Natural killer cell (primary cell): ENCODE measurements around the gene ANAPC16. TPM values are rescaled to one million over a fixed set of nuclear protein-coding genes. Genes with fewer than 3 reads are reported as not detected.
A peak's percentile ranks its signal among the peaks of the same experiment; 100 is the strongest.

Experiments used
- ATAC-seq, 3 donors: fragments of 150-1000 bp in 2 of 3; fragments of 200-7000 bp in 1 of 3; cut with Tn5 transposase; 1 replicate in 1 of 3; 2 replicates in 2 of 3; pipeline ENCODE4 v1.10.0; 2021; ENCODE audit warnings: mild to moderate bottlenecking in 2 of 3, moderate library complexity in 2 of 3
- DNase-seq, 2 donors: peaks; one replicate each; pipeline versions ENCODE4 v3.0.0 to v3.0.0-alpha.2; 2013 to 2021; ENCODE audit warnings: mixed read lengths in 1 of 2
- H3K27ac ChIP-seq: one replicate; pipeline ENCODE4 v1.5.1; 2013; ENCODE audit warnings: mild to moderate bottlenecking, low read length
- H3K27me3 ChIP-seq: one replicate; pipeline ENCODE4 v1.6.1; 2013; ENCODE audit warnings: low read length; ENCODE audit not compliant: control insufficient read depth, insufficient read depth
- H3K36me3 ChIP-seq: one replicate; pipeline ENCODE4 v1.6.1; 2013; ENCODE audit warnings: low read length; ENCODE audit not compliant: control insufficient read depth, insufficient read depth
- H3K4me1 ChIP-seq: one replicate; pipeline ENCODE4 v1.6.1; 2013; ENCODE audit warnings: low read length; ENCODE audit not compliant: control insufficient read depth, insufficient read depth
- H3K4me3 ChIP-seq: one replicate; pipeline ENCODE4 v1.5.1; 2013; ENCODE audit warnings: low read length
- H3K9me3 ChIP-seq: one replicate; pipeline ENCODE4 v1.6.1; 2013; ENCODE audit warnings: low read length; ENCODE audit not compliant: control insufficient read depth, insufficient read depth
- H3K27ac Mint-ChIP-seq, 2 donors: one replicate each; pipeline ENCODE4 v1.8.0; 2022; ENCODE audit warnings: mild to moderate bottlenecking in 2 of 2, mixed read lengths in 2 of 2, moderate library complexity in 1 of 2
- H3K27me3 Mint-ChIP-seq, 2 donors: one replicate each; pipeline ENCODE4 v1.8.0; 2022; ENCODE audit warnings: low read depth in 2 of 2, mixed read lengths in 2 of 2
- H3K36me3 Mint-ChIP-seq: one replicate; pipeline ENCODE4 v1.8.0; 2022; ENCODE audit warnings: mixed read lengths
- H3K4me1 Mint-ChIP-seq, 2 donors: one replicate each; pipeline ENCODE4 v1.8.0; 2022; ENCODE audit warnings: mixed read lengths in 2 of 2
- H3K4me3 Mint-ChIP-seq: one replicate; pipeline ENCODE4 v1.8.0; 2022; ENCODE audit warnings: mild to moderate bottlenecking, moderate library complexity, mixed read lengths
- H3K9me3 Mint-ChIP-seq, 2 donors: one replicate each; pipeline ENCODE4 v1.8.0; 2022; ENCODE audit warnings: mixed read lengths in 2 of 2
- WGBS: methylation state at CpG from one replicate; pipeline ENCODE4 v1.1.7; 2013; ENCODE audit warnings: missing lambda C conversion rate; ENCODE audit not compliant: insufficient coverage; 5-methylcytosine and 5-hydroxymethylcytosine counted together
- intact Hi-C: fragments of 100-400 bp; cut with micrococcal nuclease; formaldehyde crosslinking; loops from one replicate; pipeline ENCODE4 v1.14.2; 2022
- total RNA-seq, 4 donors: library from RNA; stranded (reverse); fragments of 120-200 nt in 1 of 4; gene quantifications; one replicate each; pipeline versions ENCODE4 v1.2.3 to v1.2.4, GENCODE V29; 2013 to 2022
- TF ChIP-seq, protein P1 (sequence below): fragments of 200-600 bp; IDR thresholded peaks from one replicate; pipeline ENCODE4 v1.8.0; 2022; ENCODE audit warnings: antibody characterized with exemption

The ANAPC16 gene
- 10 to 100 TPM; 70.9 to 77.0 (median 71.0) TPM for total RNA-seq
- total RNA-seq (2013) = 152 TPM

DNA sequence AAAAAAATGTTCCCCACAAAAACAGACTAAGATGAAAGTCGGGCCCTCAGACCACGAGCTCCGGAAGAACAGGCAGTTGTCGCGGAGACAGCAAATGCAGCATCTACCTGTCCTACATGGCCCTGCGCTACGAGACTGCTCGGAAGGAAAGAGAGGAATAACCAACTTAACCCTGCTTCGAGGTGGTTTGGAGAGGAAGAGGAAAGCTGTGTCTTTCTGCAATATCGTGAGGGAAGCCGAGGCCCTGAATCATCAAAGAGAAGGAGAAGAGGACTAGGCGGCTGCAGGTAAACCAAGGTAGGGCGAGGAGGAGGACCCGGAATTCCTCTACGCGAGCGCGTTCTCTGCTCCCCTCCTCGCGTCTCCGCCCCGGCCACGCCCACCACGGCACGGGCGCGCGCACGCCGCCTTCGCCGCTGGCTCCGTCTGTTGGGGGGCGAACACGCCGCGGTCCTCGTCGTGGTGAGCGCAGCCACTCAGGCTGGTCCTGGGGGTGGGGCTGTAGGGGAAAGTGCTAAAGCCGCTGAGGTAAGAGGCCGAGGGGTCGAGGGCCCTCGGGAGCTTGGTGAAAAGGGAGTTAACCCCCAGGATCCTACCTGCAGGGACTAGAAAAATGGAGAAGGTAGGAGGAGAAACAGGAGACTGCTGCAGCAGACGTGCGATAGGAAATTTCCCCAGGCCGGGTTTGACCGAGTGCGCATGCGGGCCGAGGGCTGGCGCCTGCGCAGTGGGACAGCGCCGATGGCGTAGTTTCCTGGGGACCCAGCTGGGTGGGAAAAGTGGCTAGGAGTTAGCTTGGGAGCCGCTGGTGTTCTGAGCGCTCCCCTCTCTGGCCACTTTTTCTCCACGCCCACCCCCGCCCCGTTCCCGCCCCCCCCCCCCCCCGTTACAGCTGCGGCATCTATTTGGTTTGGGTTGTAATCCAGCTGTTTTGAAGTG, at the start of gene ANAPC16, which contains the start of gene ASCC1:
Gene ANAPC16 (plus strand): TSS at position 402 of the 939 bp plus-strand sequence. CDS start 7,903 bp downstream, outside the sequence.
Gene ASCC1 (minus strand): TSS at position 666 of the 939 bp plus-strand sequence. CDS start 2,978 bp downstream, outside the sequence.
- Histone ChIP-seq H3K9me3 (no peaks in the 10 kb centered on the region), H3K27ac (peak within 1 kb of the TSS; percentile 93), H3K4me1 (peaks cover 28% of the 10 kb centered on the region), H3K36me3 (peaks cover 8% of the 10 kb centered on the region), H3K4me3 (peak within 1 kb of the TSS; percentile 66), H3K27me3 (no peaks in the 10 kb centered on the region)
- Mint-ChIP-seq H3K36me3 (no peaks in the 10 kb centered on the region), H3K4me3 (peak within 1 kb of the TSS; percentile 97), H3K27me3 (no peaks in the 10 kb centered on the region), H3K27ac (peak within 1 kb of the TSS; percentile 98 to 100), H3K4me1 (peaks cover 20 to 45% of the 10 kb centered on the region in 2 donors), H3K9me3 (no peaks in the 10 kb centered on the region)
- peak; percentile 93 to 97 (median 93) for ATAC-seq
- TF ChIP-seq, protein P1, sequence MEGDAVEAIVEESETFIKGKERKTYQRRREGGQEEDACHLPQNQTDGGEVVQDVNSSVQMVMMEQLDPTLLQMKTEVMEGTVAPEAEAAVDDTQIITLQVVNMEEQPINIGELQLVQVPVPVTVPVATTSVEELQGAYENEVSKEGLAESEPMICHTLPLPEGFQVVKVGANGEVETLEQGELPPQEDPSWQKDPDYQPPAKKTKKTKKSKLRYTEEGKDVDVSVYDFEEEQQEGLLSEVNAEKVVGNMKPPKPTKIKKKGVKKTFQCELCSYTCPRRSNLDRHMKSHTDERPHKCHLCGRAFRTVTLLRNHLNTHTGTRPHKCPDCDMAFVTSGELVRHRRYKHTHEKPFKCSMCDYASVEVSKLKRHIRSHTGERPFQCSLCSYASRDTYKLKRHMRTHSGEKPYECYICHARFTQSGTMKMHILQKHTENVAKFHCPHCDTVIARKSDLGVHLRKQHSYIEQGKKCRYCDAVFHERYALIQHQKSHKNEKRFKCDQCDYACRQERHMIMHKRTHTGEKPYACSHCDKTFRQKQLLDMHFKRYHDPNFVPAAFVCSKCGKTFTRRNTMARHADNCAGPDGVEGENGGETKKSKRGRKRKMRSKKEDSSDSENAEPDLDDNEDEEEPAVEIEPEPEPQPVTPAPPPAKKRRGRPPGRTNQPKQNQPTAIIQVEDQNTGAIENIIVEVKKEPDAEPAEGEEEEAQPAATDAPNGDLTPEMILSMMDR = no peak
- under 1% methylated on average over 56 of the region's 64 CpGs for WGBS
- intact Hi-C loops = loop anchor here (1.0 to 5.0 kb wide), 4 partner anchors 44 to 129 kb away; partner anchors contain the start of genes DDIT4 and SPOCK2
- peak; percentile 95 to 96 for DNase-seq

DNA sequence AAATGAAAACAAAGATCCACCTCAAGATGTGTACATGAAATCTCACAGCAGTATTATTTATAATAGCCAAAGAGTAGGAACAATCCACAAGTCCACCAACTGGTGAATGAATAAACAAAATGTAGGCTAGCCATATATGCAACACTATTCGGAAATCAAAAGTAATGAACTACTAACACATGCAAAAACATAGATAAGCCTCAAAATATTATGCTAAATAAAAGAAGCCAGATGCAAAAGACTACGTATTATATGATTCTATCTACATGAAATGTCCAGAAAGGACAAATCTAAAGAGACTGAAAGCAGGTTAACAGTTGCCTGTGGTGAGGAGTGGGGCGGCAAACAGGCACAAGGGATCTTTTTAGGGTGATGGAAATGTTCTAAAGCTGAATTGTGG, 48.7 kb upstream of the ANAPC16 start:
- ATAC-seq = no peak
- TF ChIP-seq, protein P1 = no peak
- peaks cover 2% of the 10 kb centered on the region for H3K36me3 ChIP-seq
- Mint-ChIP-seq H3K27ac (no peak overlapping the region), H3K4me1 (peaks cover 6 to 9% of the 10 kb centered on the region in 2 donors), H3K4me3 (no peak overlapping the region), H3K9me3 (no peaks in the 10 kb centered on the region), H3K27me3 (no peaks in the 10 kb centered on the region), H3K36me3 (no peaks in the 10 kb centered on the region)
- intact Hi-C loops = no loop called here
- WGBS = 100% methylated on average over 1 of the region's 3 CpGs
- H3K9me3 ChIP-seq = no peaks in the 10 kb centered on the region
- no peaks in the 10 kb centered on the region for H3K27me3 ChIP-seq
- H3K4me1 ChIP-seq = no peaks in the 10 kb centered on the region
- no peak overlapping the region for H3K4me3 ChIP-seq
- DNase-seq = no peak
- H3K27ac ChIP-seq = no peak overlapping the region

DNA sequence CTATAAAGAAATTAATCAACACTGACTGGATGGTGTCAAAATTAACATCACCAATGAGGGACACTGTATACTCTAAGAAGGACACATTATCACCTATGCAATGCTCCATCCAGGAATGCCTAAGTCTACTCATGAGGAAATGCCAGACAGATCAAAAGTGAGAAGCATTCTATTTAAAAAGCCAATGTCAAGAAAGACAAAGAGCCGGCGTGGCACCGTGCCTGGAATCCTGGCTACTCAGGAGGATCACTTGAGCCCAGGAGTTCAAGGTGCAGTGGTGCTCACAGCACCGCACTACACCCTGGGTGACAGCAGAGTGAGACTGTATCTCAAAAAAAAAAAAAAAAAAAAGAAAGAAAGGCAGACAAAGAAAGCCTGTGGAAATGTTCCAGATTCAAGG, 45.5 kb upstream of the ANAPC16 start:
- H3K4me1 ChIP-seq = no peaks in the 10 kb centered on the region
- H3K27me3 ChIP-seq = no peaks in the 10 kb centered on the region
- H3K4me3 ChIP-seq = no peak overlapping the region
- ATAC-seq = no peak
- no peaks in the 10 kb centered on the region for H3K9me3 Mint-ChIP-seq
- TF ChIP-seq, protein P1 = no peak
- H3K27ac ChIP-seq = no peak overlapping the region
- WGBS = 97% methylated on average over 4 of the region's 4 CpGs
- DNase-seq = no peak
- peaks cover 6 to 9% of the 10 kb centered on the region in 2 donors for H3K4me1 Mint-ChIP-seq
- intact Hi-C loops = no loop called here
- no peak overlapping the region for H3K4me3 Mint-ChIP-seq
- H3K36me3 ChIP-seq = no peaks in the 10 kb centered on the region
- H3K36me3 Mint-ChIP-seq = no peaks in the 10 kb centered on the region
- H3K27ac Mint-ChIP-seq = no peak overlapping the region
- no peaks in the 10 kb centered on the region for H3K27me3 Mint-ChIP-seq
- H3K9me3 ChIP-seq = no peaks in the 10 kb centered on the region
